ENCODE results near the gene ZNF519.

ZNF519 gene

DNA sequence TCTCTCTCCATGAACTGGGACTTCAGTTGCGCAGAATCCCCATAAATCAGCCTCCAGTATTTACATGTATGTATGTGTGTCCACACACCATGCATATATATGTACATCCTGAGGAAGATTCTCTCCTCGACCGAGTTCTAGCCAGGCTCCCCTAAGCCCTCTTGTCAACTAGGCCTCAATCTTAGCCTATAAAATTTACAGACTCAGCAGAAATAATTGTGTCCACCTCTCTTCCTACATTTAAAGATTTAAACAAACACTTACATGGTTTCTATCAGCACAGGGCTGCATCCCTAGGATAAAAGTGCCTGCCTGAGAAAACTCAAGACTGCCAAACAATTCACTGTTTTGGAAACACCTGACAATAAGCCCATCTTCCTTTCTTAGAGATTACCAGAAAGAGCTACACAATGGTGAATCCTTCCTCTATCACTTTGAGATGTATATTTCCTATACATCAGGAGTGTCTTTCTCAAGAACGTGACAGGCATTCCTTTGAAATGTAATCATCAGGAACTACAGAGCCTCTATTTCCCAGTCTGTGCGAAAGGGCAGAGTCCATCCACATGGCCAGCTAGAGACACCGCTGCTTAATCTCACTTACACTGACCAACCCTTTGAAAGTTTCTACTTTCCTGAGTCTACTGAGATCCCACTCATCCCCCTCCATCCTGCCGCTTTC lies 39.5 kb downstream of the ZNF519 start:
- DNase-seq: no peak

DNA sequence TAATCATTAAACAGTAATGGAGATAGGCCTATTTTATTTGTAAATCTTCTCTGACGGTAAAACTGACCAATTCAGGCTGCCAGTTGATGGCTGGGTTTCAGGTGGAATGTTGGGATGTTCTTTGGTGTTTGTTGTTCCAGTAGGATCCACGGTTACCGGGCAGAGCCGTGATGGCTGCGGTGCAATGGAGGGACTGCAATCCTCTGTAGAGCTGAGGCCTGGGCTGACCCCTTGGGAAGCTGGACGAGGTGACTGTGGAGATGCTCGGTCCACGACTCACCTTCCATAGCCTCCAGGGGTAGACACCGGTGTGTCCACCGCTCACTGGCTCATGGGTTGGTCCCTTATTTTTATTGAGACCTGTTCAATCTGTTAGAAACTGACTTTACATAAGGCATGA lies 42.5 kb downstream of the ZNF519 start:
- no peak for DNase-seq

DNA sequence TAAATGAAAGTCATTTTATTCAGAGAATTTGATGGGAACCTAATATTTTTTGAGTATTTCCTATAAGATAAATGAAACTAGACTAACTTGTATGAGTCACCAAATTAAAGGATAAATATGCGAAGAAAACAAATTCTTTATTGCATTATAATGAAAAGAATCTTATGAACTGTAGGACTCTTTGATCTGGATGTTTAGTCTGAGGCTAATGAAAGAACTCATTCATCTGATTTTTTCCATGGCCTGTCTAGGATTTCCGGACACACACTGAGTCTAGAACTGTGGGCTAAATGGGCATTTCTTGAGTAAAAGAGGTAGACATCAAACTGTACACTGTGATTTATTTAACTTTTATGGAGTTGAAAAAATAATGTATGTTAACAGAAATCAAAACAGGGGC lies 43.0 kb downstream of the ZNF519 start:
- no peak for DNase-seq

DNA sequence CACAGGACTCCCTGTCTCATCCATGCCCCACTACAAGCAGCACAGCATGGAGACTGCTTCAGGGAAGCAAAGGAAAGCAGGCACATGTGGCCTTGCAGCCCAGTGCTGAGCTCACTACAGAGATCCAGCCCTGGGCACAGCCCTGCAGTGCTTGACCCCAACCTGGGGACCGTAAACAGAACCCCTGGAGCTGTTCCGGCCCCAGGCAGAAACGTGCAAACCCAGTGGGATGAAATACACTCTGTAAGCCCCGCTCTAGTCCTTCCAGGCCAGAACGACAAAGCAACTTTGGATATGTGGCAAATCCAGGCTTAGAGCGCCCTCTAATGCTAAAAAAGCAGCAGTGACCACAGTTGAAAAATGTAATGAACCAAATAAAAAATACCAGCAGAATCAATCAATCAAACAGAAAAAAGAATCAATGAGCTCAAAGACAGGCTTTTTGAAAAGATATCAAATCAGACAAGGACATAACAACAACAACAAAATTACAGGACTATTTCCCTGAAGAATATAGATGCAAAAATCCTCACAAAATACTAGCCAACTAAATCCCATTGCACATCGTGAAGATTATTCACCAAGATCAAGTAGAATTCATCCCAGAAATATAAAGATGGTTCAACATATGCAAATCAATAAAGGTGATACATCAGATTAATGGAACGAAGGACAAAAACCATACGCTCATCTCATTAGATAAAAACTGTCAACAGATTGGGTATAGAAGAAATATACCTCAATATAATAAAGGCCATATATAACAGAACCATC lies 45.6 kb downstream of the ZNF519 start:
- no peak for DNase-seq

DNA sequence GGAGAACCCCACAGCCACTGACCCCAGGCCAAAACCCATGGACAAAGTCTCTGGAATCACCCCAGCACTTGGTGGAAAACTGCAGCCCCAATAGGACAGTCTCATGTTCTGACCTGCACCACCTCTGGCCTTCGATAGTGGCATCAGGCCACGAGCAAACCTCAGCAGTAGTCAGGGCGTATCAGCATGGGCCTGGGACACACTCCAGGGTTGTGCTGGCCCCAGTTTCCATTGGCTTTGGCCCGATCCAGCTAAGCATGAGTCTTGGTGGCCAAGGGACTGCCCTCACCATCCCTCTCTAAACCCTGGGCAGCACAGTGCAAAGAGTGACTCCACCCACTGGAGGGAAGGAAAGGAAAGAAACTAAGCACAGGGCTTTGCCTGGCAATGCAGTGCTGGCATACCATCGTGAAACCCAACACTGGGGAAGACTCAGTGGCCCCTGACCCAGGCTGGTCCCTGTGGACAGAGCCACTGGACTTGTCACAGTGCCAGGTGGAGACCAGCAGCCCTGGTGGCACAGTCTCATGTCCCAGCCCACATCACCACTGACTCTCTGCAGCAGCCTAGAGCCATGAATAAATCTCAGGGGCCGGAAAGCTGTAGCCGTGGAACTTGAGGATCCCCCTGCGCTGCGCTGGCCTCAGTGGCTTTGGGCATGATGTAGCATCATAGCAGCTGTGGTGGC lies 46.3 kb downstream of the ZNF519 start:
- DNase-seq: no peak

DNA sequence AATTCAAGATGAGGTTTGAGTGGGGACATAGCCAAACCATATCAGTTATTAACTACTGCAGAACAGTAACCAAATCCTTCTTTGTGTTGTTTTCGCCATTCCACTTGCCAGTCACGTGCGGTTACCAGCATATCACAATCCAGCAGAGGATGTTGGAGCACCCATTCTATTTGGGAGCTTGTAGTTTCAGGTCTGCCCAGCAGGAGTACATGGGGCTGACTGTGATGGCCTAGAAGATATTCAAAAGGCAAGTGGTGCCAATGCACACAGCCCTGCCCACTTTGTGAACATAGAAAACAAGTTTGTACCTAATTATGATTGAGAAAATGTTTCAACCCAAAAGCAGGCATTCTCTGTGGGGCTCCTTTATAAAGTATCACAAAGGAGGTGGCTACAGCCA lies 57.0 kb downstream of the ZNF519 start:
- no peak for DNase-seq

DNA sequence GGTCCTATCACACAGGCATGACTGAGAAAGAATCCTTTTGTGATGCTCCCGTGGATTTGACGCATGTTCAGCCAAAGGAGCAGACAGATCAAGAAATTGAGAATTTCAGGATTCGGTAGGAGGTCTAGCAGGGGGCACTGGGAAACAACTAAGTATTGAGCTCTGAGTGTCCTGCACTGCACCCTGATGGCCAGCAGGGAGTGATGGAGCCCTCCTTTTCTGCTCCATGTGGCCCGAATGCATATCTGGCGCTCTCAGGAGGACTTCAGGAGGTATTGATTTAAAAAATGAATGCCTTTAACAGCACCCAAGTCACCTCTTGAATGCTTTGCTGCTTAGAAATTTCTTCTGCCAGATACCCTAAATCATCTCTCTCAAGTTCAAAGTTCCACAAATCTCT lies 58.0 kb downstream of the ZNF519 start:
- no peak for DNase-seq

DNA sequence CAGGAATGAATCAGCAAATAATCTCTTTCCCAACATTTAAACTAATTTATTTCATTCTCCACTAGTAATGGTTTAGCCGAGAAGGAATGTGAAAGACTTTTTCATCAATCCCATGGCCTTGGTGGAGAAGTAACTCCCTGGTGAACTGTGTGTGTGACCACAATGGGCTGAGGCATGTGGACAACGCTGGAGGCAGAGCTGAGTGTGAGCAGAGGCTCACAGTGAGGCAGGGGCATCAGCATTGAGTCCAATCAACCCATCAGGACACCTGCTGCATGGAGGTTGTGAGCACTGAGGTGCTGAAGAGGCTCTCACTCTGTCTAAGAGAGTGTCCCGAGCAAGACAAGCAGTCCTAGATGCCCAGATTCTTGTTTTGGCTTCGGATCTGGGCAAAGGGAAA lies 78.6 kb downstream of the ZNF519 start:
- no peak for DNase-seq
